IPS-11a (cell line): Measurements from ENCODE around the gene PDSS1.

Source experiments
- H3K4me3 ChIP-seq: one replicate; pipeline ENCODE4 v1.5.1; 2013; ENCODE audit warnings: low read depth, low read length, control low read depth

PDSS1 gene

DNA sequence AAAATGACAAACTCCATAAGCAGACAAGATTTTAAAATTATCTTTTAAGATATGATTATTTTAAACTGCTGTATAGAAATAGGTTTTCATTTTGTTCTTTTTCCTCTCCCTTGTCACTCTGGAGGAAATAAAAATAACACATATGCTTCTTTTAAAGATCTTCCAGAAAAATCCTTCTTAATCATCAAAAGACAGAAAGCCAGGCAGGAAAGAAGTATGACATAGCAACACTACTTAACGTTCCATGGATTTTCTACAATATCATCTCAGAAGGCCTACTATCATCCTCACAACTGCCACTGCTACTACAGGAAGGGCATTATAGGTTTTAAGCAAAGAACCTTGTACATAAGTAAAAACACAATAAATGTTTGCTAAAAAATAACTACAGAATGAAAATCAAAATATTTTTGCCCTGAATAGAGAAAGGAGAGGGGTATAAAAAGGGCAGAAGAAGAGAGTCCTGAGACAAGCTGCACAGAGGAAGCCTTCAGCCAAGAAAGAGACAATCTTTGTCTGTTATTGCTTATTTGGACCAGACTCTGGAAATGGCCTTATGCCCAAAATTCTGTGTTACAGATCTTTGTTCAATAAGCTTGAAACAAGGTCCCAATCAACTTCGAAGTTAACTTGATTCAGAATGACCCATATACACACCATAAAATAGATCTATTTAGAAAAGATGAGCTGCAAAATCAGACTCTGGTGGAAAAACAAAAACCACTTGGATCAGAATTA, 95.4 kb downstream of the PDSS1 start:
- H3K4me3 ChIP-seq, result no peak overlapping the region
